ENCODE results near the gene CIRBP.

CIRBP gene

GRCh38 chr19:1282588-1283206 lies 13.6 kb downstream of the CIRBP start:
- DNase-seq, result no peak

GRCh38 chr19:1283207-1283916 lies 14.2 kb downstream of the CIRBP start:
- no peak for DNase-seq

GRCh38 chr19:1283917-1284292 lies 14.8 kb downstream of the CIRBP start:
- DNase-seq, result no peak

- DNase-seq, result no peak
Observed at GRCh38 chr19:1284293-1284978, 15.3 kb downstream of the CIRBP start.

GRCh38 chr19:1284979-1285736 lies 16.0 kb downstream of the CIRBP start:
- no peak for DNase-seq

GRCh38 chr19:1285737-1286360 lies 16.7 kb downstream of the CIRBP start, which contains the start of gene EFNA2:
EFNA2 (plus strand) TSS chr19:1285873; CDS start chr19:1286169, 296 bp downstream.
- DNase-seq, result no peak

GRCh38 chr19:1286487-1287353 lies 17.6 kb downstream of the CIRBP start:
- DNase-seq, result no peak

GRCh38 chr19:1287354-1288225 lies 18.5 kb downstream of the CIRBP start:
- no peak for DNase-seq

GRCh38 chr19:1288226-1288612 lies 19.1 kb downstream of the CIRBP start:
- DNase-seq, result no peak

- DNase-seq, result no peak
Observed at GRCh38 chr19:1288833-1289685, 19.9 kb downstream of the CIRBP start.

GRCh38 chr19:1289686-1290025 lies 20.5 kb downstream of the CIRBP start:
- DNase-seq, result no peak

- no peak for DNase-seq
Observed at GRCh38 chr19:1290196-1290702, 21.1 kb downstream of the CIRBP start.

- DNase-seq, result no peak
Observed at GRCh38 chr19:1290703-1291651, 21.8 kb downstream of the CIRBP start.

- DNase-seq, result no peak
Observed at GRCh38 chr19:1291761-1292418, 22.8 kb downstream of the CIRBP start.

GRCh38 chr19:1292419-1293151 lies 23.5 kb downstream of the CIRBP start:
- no peak for DNase-seq

GRCh38 chr19:1293782-1294604 lies 24.9 kb downstream of the CIRBP start:
- DNase-seq, result no peak

Data from CD4-positive, alpha-beta T cell treated with Interleukin-4 for 1 hour (primary cell).